NCI-H187 (cell line): ENCODE data around the gene SNX25.
"Not testable (repeated sequence)": the region's sequence is repeated elsewhere in the genome, so short reads cannot be mapped to it uniquely, and the experiment has no call there.

Source experiments
- DNase-seq, 2 experiments: peaks; one replicate each; lab custom pipeline; 2025; lab: John Stamatoyannopoulos, UW

The SNX25 gene

GRCh38 chr4:185232370-185232769 lies 23.0 kb downstream of the SNX25 start:
- no peak for DNase-seq

- DNase-seq = no peak
Measured at GRCh38 chr4:185235119-185235842, 25.9 kb downstream of the SNX25 start.

GRCh38 chr4:185235843-185236503 lies 26.6 kb downstream of the SNX25 start:
- DNase-seq = no peak

- no peak for DNase-seq
Measured at GRCh38 chr4:185237175-185237574, 27.8 kb downstream of the SNX25 start.

- no peak for DNase-seq
Measured at GRCh38 chr4:185238215-185238681, 28.9 kb downstream of the SNX25 start.

- no peak for DNase-seq
Measured at GRCh38 chr4:185238750-185239149, 29.4 kb downstream of the SNX25 start.

GRCh38 chr4:185240486-185240885 lies 31.1 kb downstream of the SNX25 start:
- not testable (repeated sequence) for DNase-seq

GRCh38 chr4:185242749-185243533 lies 33.5 kb downstream of the SNX25 start:
- no peak for DNase-seq

GRCh38 chr4:185243879-185244278 lies 34.5 kb downstream of the SNX25 start:
- no peak for DNase-seq

- DNase-seq = no peak
Measured at GRCh38 chr4:185244763-185245162, 35.4 kb downstream of the SNX25 start.

GRCh38 chr4:185246453-185246852 lies 37.1 kb downstream of the SNX25 start:
- DNase-seq = no peak

GRCh38 chr4:185247151-185247550 lies 37.8 kb downstream of the SNX25 start:
- no peak for DNase-seq

- DNase-seq = no peak
Measured at GRCh38 chr4:185248393-185249039, 39.1 kb downstream of the SNX25 start.

GRCh38 chr4:185249105-185249504 lies 39.7 kb downstream of the SNX25 start:
- no peak for DNase-seq

- DNase-seq = no peak
Measured at GRCh38 chr4:185254434-185254833, 45.0 kb downstream of the SNX25 start.

- no peak for DNase-seq
Measured at GRCh38 chr4:185255868-185256267, 46.5 kb downstream of the SNX25 start.

GRCh38 chr4:185256446-185256845 lies 47.0 kb downstream of the SNX25 start:
- no peak for DNase-seq

- no peak for DNase-seq
Measured at GRCh38 chr4:185257086-185257485, 47.7 kb downstream of the SNX25 start.

- no peak for DNase-seq
Measured at GRCh38 chr4:185257694-185258093, 48.3 kb downstream of the SNX25 start.

GRCh38 chr4:185258741-185259140 lies 49.3 kb downstream of the SNX25 start:
- not testable (repeated sequence) for DNase-seq

- no peak for DNase-seq
Measured at GRCh38 chr4:185259719-185260118, 50.3 kb downstream of the SNX25 start.

GRCh38 chr4:185261946-185262345 lies 52.5 kb downstream of the SNX25 start:
- DNase-seq = no peak
